PC-9 (cell line): ENCODE data around the gene FAM20C. TPM values are rescaled to one million over a fixed set of nuclear protein-coding genes. Genes with fewer than 3 reads are reported as not detected.

ENCODE experiments used
- BruUV-seq: library from RNA; stranded (reverse); fragments of 400-500 nt; replicated peaks from 2 replicates; lab custom pipeline; 2021; lab: Mats Ljungman, UMichigan
- CTCF ChIA-PET: fragments of 300-600 bp; sonication (Branson Sonifier 250); formaldehyde crosslinking; loops from one replicate; lab custom pipeline; 2022; ENCODE audit warnings: antibody characterized with exemption; lab: Charles Lee
- POLR2A ChIA-PET: fragments of 300-600 bp; sonication (Branson Sonifier 250); formaldehyde crosslinking; loops from one replicate; lab custom pipeline; 2022; ENCODE audit warnings: antibody characterized with exemption; ENCODE audit not compliant: unreplicated experiment; lab: Charles Lee
- DNase-seq, 2 experiments: peaks; one replicate each; pipeline versions ENCODE4 v3.0.0 to v3.0.0-alpha.2; 2015 to 2022; ENCODE audit warnings: mixed read lengths in 1 of 2
- H2AFZ ChIP-seq: fragments of 200-600 bp; sonication (generic); 2 replicates; pipeline ENCODE4 v1.8.1; 2017; ENCODE audit warnings: antibody characterized with exemption
- H3F3A ChIP-seq: fragments of 200-600 bp; sonication (generic); 2 replicates; pipeline ENCODE4 v1.8.1; 2017; ENCODE audit warnings: antibody characterized with exemption, mild to moderate bottlenecking, low read depth; ENCODE audit not compliant: insufficient read depth
- H3K27ac ChIP-seq: fragments of 200-600 bp; sonication (generic); 2 replicates; pipeline ENCODE4 v1.6.1; 2016; ENCODE audit warnings: mixed run types
- H3K27me3 ChIP-seq: fragments of 200-600 bp; sonication (generic); 2 replicates; pipeline ENCODE4 v1.6.1; 2016; ENCODE audit warnings: low read depth, mixed run types; ENCODE audit not compliant: insufficient read depth
- H3K36me3 ChIP-seq: fragments of 200-600 bp; sonication (generic); 2 replicates; pipeline ENCODE4 v1.6.1; 2016; ENCODE audit warnings: low read depth, mixed run types
- H3K4me1 ChIP-seq: fragments of 200-600 bp; sonication (generic); replicated peaks from 2 replicates; pipeline ENCODE4 v1.6.1; 2016; ENCODE audit warnings: mixed run types; ENCODE audit not compliant: insufficient read depth
- H3K4me2 ChIP-seq: fragments of 200-600 bp; sonication (generic); 2 replicates; pipeline ENCODE4 v1.6.1; 2017; ENCODE audit warnings: mixed run types
- H3K4me3 ChIP-seq: fragments of 200-600 bp; sonication (generic); 2 replicates; pipeline ENCODE4 v1.6.1; 2016; ENCODE audit warnings: mixed run types
- H3K79me2 ChIP-seq: fragments of 200-600 bp; sonication (generic); 2 replicates; pipeline ENCODE4 v1.6.1; 2017; ENCODE audit warnings: low read depth, mixed run types
- H3K9me2 ChIP-seq: fragments of 200-600 bp; sonication (generic); 2 replicates; pipeline ENCODE4 v1.8.1; 2017; ENCODE audit warnings: mild to moderate bottlenecking; ENCODE audit not compliant: insufficient read depth
- H3K9me3 ChIP-seq: fragments of 200-600 bp; sonication (generic); 2 replicates; pipeline ENCODE4 v1.8.1; 2016; ENCODE audit warnings: low read depth; ENCODE audit not compliant: insufficient read depth
- H4K20me1 ChIP-seq: fragments of 200-600 bp; sonication (generic); 2 replicates; pipeline ENCODE4 v1.8.1; 2017; ENCODE audit not compliant: insufficient read depth
- CTCF ChIP-seq: fragments of 200-600 bp; sonication (generic); conservative IDR thresholded peaks from 2 replicates; pipeline ENCODE4 v1.6.1; 2017; ENCODE audit warnings: mixed run types, antibody characterized with exemption, mild to moderate bottlenecking, moderate library complexity
- EZH2 ChIP-seq: fragments of 200-600 bp; sonication (generic); IDR thresholded peaks from 2 replicates; pipeline ENCODE4 v1.8.0; 2017; ENCODE audit warnings: antibody characterized with exemption, low read depth
- intact Hi-C: fragments of 100-400 bp; cut with micrococcal nuclease; formaldehyde crosslinking; loops from one replicate; pipeline ENCODE4 v1.10.0; 2022; ENCODE audit not compliant: unreplicated experiment
- total RNA-seq: library from RNA; stranded (reverse); gene quantifications from 2 replicates; pipeline ENCODE4 v1.2.3, GENCODE V29; 2021

FAM20C gene
- total RNA-seq, 1 experiment from 2014 or later = 31.0 TPM

- TF ChIP-seq EZH2 = no peak
- TF ChIP-seq CTCF = no peak
- ChIA-PET CTCF (no interaction called here), POLR2A (no interaction called here)
- no peak for DNase-seq
- Histone ChIP-seq H3K9me2 (no peaks in the 10 kb centered on the region), H3K27me3 (no peaks in the 10 kb centered on the region), H3F3A (peaks cover 20% of the 10 kb centered on the region), H3K4me3 (no peak overlapping the region), H2AFZ (no peak overlapping the region), H3K4me1 (0 out of 2 replicates have a peak, but pooled peaks cover 5% of the 10 kb centered on the region), H3K4me2 (no peak overlapping the region), H3K79me2 (no peaks in the 10 kb centered on the region), H4K20me1 (no peaks in the 10 kb centered on the region), H3K9me3 (peaks cover 15% of the 10 kb centered on the region), H3K27ac (no peak overlapping the region), H3K36me3 (no peaks in the 10 kb centered on the region)
- intact Hi-C loops = no loop called here
- TSS peak; percentile 15 for BruUV-seq
These were observed 67.5 kb downstream of the FAM20C start for GRCh38 chr7:259751-260405.

DNA sequence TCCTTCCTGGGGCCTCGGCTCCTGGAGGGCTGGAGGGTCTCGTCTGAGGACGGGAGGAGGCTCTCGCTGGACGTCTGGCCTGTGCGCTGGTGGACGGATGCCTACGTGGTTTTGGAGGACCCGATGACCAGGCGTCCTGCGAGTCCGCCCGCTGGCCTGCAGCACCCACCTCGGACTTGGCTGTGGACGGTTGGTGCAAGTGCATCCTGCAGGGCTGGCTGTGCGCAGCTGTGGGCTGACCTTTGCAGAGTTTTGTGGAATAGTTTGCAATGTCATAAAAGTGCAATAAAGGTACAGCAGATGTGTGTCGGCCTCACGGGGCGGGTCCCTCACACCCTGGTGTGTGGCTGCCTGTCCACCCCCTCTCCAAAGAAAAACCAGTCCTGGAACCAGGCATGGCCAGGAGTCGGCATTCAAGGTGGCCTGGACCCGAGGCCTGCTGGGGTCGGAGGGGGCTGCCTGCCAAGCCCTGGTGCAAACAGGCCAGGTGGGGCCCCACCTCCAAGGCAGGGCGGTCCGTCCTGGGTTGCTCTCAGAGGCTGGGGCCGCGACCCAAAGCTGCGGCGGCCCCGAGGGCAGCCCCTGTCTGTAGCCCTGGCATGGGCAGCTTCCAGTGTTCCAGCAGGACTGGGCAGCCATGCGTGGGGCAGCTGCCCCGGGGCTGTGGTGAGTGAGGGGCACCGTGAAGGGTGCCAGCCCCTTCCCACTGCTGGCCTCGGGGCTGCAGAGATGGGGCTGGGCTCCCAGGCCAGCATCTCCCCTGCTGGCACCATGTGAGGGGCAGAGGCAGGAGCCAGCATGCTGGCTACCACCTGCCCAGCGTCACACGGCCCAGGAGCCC, 68.3 kb downstream of the FAM20C start:
- Histone ChIP-seq H3K4me3 (no peak overlapping the region), H2AFZ (no peak overlapping the region), H3K79me2 (no peaks in the 10 kb centered on the region), H3K4me2 (no peak overlapping the region), H3K36me3 (no peaks in the 10 kb centered on the region), H3K4me1 (0 out of 2 replicates have a peak, but pooled peaks cover 7% of the 10 kb centered on the region), H3K9me2 (no peaks in the 10 kb centered on the region), H4K20me1 (no peaks in the 10 kb centered on the region), H3K27me3 (no peaks in the 10 kb centered on the region), H3F3A (peaks cover 20% of the 10 kb centered on the region), H3K27ac (no peak overlapping the region), H3K9me3 (peaks cover 15% of the 10 kb centered on the region)
- POLR2A ChIA-PET = interaction anchor here (0.6 kb wide), 1 partner anchor 28 kb away, joined by 3 read pairs; no protein-coding TSS in a partner anchor
- intact Hi-C loops = no loop called here
- no TSS peak for BruUV-seq
- DNase-seq = no peak
- CTCF ChIA-PET = no interaction called here
- no peak for TF ChIP-seq CTCF
- TF ChIP-seq EZH2 = no peak

DNA sequence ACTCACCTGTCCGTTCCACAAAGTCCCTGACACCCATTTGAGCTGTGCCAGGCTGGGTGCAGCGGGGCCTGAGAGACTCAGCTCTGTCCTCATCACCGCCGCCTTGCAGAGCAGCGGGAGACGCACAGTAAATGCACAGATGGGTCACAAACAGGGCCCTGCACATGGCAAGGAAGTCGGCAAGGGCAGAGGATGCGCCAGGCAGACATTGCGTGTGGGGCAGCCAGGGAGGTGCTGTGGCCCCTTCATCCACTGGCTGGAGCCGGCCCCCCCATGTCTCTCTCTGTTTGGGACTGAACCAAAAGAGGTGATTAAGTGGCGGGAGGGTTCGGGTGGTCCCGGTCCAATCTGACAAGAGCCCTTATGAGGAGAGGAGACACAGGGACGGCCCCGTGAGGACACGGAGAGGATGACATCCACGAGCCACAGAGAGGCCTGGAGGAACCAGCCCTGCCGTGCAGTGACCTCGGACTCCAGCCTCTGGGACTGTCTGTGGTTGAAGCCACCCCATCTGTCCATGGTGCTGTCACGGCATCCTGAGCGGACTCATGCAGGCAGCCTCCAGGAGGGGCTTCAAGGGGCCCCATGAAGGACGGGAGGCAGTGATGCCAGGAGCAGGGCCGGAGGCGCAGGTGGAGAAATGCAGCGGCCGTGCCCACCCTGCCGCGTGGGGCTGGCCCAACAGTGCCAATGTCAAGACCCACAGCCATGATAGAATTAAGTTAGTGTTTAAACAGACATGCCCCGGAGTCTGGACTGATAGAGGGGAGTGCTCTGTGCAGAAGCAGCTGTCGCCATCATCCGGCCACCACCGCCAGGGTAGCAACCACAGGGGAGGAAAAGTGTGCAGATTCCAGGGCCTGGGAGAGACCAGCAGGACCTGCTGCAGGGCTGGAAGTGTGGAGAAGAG, 69.2 kb downstream of the FAM20C start:
- Histone ChIP-seq H3K4me1 (0 out of 2 replicates have a peak, but pooled peaks cover 7% of the 10 kb centered on the region), H4K20me1 (no peaks in the 10 kb centered on the region), H3F3A (peaks cover 20% of the 10 kb centered on the region), H3K79me2 (no peaks in the 10 kb centered on the region), H3K27me3 (no peaks in the 10 kb centered on the region), H3K27ac (no peak overlapping the region), H3K4me2 (no peak overlapping the region), H3K9me3 (peaks cover 15% of the 10 kb centered on the region), H3K4me3 (no peak overlapping the region), H2AFZ (no peak overlapping the region), H3K9me2 (no peaks in the 10 kb centered on the region), H3K36me3 (no peaks in the 10 kb centered on the region)
- intact Hi-C loops = no loop called here
- POLR2A ChIA-PET = interaction anchor here (0.6 kb wide), 1 partner anchor 29 kb away, joined by 3 read pairs; no protein-coding TSS in a partner anchor
- CTCF ChIA-PET = no interaction called here
- no TSS peak for BruUV-seq
- TF ChIP-seq EZH2 (no peak), CTCF (no peak)
- no peak for DNase-seq
